ENCODE results near the gene SLC25A51. TPM values are rescaled to one million over a fixed set of nuclear protein-coding genes. Genes with fewer than 3 reads are reported as not detected.

SLC25A51 gene
- total RNA-seq, 4 donors from 2014 or later: 29.0 to 41.9 (median 39.3) TPM

- Histone ChIP-seq H3K4me3 (no peak overlapping the region), H3K4me1 (peaks cover 33 to 44% (median 35%) of the 10 kb centered on the region in 4 donors), H3K9me3 (no peaks in the 10 kb centered on the region), H3K27ac (replicated peaks in 1 of 4) (no peak overlapping the region), H3K36me3 (peaks cover 15 to 49% (median 33%) of the 10 kb centered on the region in 4 donors), H3K27me3 (no peaks in the 10 kb centered on the region)
- intact Hi-C loops (cut with DNase I): no loop called here
- DNase-seq (ENCODE audit: extremely low spot score): no peak
- TF ChIP-seq, protein P1, sequence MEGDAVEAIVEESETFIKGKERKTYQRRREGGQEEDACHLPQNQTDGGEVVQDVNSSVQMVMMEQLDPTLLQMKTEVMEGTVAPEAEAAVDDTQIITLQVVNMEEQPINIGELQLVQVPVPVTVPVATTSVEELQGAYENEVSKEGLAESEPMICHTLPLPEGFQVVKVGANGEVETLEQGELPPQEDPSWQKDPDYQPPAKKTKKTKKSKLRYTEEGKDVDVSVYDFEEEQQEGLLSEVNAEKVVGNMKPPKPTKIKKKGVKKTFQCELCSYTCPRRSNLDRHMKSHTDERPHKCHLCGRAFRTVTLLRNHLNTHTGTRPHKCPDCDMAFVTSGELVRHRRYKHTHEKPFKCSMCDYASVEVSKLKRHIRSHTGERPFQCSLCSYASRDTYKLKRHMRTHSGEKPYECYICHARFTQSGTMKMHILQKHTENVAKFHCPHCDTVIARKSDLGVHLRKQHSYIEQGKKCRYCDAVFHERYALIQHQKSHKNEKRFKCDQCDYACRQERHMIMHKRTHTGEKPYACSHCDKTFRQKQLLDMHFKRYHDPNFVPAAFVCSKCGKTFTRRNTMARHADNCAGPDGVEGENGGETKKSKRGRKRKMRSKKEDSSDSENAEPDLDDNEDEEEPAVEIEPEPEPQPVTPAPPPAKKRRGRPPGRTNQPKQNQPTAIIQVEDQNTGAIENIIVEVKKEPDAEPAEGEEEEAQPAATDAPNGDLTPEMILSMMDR (IDR thresholded peaks at IDR 0.05): no peak
- TF ChIP-seq EP300 (IDR thresholded peaks at IDR 0.05) (no peak), POLR2AphosphoS5 (IDR thresholded peaks at IDR 0.05) (no peak), POLR2A (IDR thresholded peaks at IDR 0.05; ENCODE audit: low read depth) (no peak)
- WGBS: 96% methylated on average over 6 of the region's 7 CpGs
Measured at GRCh38 chr9:37946971-37947370, 43.0 kb upstream of the SLC25A51 start.

GRCh38 chr9:37946041-37946440 is 42.1 kb upstream of the SLC25A51 start:
- intact Hi-C loops (cut with DNase I): no loop called here
- Histone ChIP-seq H3K36me3 (peaks cover 15 to 43% (median 32%) of the 10 kb centered on the region in 4 donors), H3K9me3 (no peaks in the 10 kb centered on the region), H3K27me3 (no peaks in the 10 kb centered on the region), H3K27ac (replicated peaks in 1 of 4) (no peak overlapping the region), H3K4me3 (no peak overlapping the region), H3K4me1 (peaks cover 27 to 38% (median 35%) of the 10 kb centered on the region in 4 donors)
- TF ChIP-seq POLR2AphosphoS5 (IDR thresholded peaks at IDR 0.05) (no peak), POLR2A (IDR thresholded peaks at IDR 0.05; ENCODE audit: low read depth) (no peak), EP300 (IDR thresholded peaks at IDR 0.05) (no peak)
- TF ChIP-seq, protein P1 (IDR thresholded peaks at IDR 0.05): no peak
- no peak for DNase-seq (ENCODE audit: extremely low spot score)
- 86% methylated on average over 6 of the region's 8 CpGs for WGBS

- no peaks in the 10 kb centered on the region for H3K27me3 ChIP-seq
- WGBS: 58% methylated on average over 3 of the region's 9 CpGs
- H3K9me3 ChIP-seq: no peaks in the 10 kb centered on the region
- no peak overlapping the region for H3K4me3 ChIP-seq
- peaks cover 15 to 38% (median 27%) of the 10 kb centered on the region in 4 donors for H3K36me3 ChIP-seq
- DNase-seq (ENCODE audit: extremely low spot score): no peak
- intact Hi-C loops (cut with DNase I): no loop called here
- H3K27ac ChIP-seq (replicated peaks in 1 of 4): peak overlapping the region in 1 of 4 donors; percentile 27
- peaks cover 26 to 37% (median 35%) of the 10 kb centered on the region in 4 donors for H3K4me1 ChIP-seq
- no peak for TF ChIP-seq POLR2AphosphoS5 (IDR thresholded peaks at IDR 0.05)
- TF ChIP-seq, protein P1 (IDR thresholded peaks at IDR 0.05): no peak
- TF ChIP-seq EP300 (IDR thresholded peaks at IDR 0.05): no peak
- no peak for TF ChIP-seq POLR2A (IDR thresholded peaks at IDR 0.05; ENCODE audit: low read depth)
Measured at GRCh38 chr9:37944671-37945481, 40.9 kb upstream of the SLC25A51 start.

DNA sequence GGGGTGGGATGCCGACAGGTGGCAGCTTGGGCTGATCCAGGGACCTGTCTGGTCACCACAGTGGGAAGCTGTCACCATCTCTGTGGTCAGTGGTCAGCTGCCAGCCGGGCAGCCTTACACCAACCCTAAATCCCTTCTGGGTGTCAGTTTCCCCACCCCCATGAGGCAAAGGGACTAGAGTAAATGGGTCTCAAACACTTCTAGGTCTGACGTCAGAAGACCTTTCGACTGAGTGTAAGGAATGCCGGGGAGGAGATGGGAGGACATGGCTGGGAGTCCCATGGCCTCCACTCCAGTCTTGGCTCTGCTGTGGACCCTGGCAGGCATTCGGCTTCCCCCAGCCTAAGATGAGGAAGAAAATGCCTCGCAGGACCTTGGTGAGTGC is 40.3 kb upstream of the SLC25A51 start:
- TF ChIP-seq POLR2AphosphoS5 (IDR thresholded peaks at IDR 0.05) (no peak), EP300 (IDR thresholded peaks at IDR 0.05) (no peak), POLR2A (IDR thresholded peaks at IDR 0.05; ENCODE audit: low read depth) (no peak)
- TF ChIP-seq, protein P1 (IDR thresholded peaks at IDR 0.05): no peak
- no CpG with 5 or more reads among the region's 7 CpGs for WGBS
- no peaks in the 10 kb centered on the region for H3K9me3 ChIP-seq
- no peak for DNase-seq (ENCODE audit: extremely low spot score)
- H3K27me3 ChIP-seq: no peaks in the 10 kb centered on the region
- no peak overlapping the region for H3K4me3 ChIP-seq
- peak overlapping the region in 1 of 4 donors; percentile 25 for H3K27ac ChIP-seq (replicated peaks in 1 of 4)
- H3K4me1 ChIP-seq: peaks cover 28 to 43% (median 40%) of the 10 kb centered on the region in 4 donors
- H3K36me3 ChIP-seq: peaks cover 15 to 38% (median 26%) of the 10 kb centered on the region in 4 donors
- intact Hi-C loops (cut with DNase I): no loop called here
